ENCODE measurements around the gene TRIP4. TPM values are rescaled to one million over a fixed set of nuclear protein-coding genes. Genes with fewer than 3 reads are reported as not detected.
"Not testable (repeated sequence)": the region's sequence is repeated elsewhere in the genome, so short reads cannot be mapped to it uniquely, and the experiment has no call there.

The TRIP4 gene
- total RNA-seq, 1 donor from 2014 or later: 23.2 TPM

DNA sequence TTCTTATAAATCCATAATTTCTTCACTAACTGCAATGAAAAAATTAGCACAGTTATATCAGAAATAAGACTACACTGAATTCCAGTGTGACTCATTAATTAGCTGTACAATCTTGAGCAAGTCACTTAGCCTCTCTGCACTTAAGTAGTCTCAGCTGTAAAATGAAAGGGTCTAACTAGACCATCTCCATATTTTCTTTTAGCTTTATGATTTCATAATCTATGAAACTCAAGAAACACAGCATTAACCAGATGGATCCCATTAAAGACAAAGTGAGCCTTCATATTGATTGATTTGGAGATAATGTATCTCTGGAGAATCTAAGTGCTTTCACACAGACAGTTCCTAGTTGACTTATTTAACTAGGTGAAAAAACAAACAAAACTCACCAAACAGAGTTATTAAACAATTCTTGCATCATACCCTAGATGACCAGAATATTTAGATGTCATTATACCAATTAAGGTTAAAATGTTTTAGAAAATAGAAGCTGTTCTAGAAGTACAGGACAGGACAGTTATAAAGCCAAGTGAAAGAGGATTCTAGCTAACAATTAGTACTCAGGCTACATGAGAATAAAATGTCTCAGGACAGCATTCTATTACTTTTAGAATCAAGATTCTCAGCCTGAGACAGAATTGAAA lies 42.9 kb upstream of the TRIP4 start:
- H3K27me3 ChIP-seq (ENCODE audit: low read depth): no peaks in the 10 kb centered on the region
- no peak overlapping the region for H3K27ac ChIP-seq
- H3K36me3 ChIP-seq: peaks cover 26% of the 10 kb centered on the region
- no peak overlapping the region for H3K4me3 ChIP-seq
- H3K9me3 ChIP-seq: no peaks in the 10 kb centered on the region
- H3K4me1 ChIP-seq: peaks cover 12% of the 10 kb centered on the region
- no peak for TF ChIP-seq CTCF (IDR thresholded peaks at IDR 0.05)
- intact Hi-C loops (cut with DNase I): no loop called here
- peak in 1 of 2 donors; percentile 57 for ATAC-seq
- no peak for DNase-seq

GRCh38 chr15:64346242-64346641 lies 41.4 kb upstream of the TRIP4 start:
- H3K9me3 ChIP-seq; intact Hi-C loops (cut with DNase I); H3K27me3 ChIP-seq (ENCODE audit: low read depth); DNase-seq; ATAC-seq; H3K27ac ChIP-seq; H3K4me3 ChIP-seq: not testable (repeated sequence)
- Histone ChIP-seq H3K36me3 (peaks cover 21% of the 10 kb centered on the region), H3K4me1 (peaks cover 18% of the 10 kb centered on the region)

DNA sequence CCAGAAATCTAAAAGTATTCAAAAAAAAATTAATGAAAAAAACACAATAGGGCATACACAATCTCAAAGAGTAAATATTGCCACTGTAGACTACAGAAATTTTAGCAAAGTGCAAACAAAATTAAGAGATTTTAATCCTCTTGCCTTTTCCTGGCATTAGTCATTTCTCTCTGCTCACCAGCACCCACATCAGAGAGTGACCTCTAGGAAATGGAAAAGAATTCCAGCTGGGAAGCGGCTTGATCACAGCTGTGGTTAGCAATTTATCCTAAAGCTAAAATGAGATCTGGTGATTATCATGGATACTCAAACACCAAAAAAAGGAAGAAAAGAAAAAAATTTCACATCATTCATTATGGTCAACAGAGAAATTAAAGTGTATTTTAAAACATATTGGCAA lies 39.2 kb upstream of the TRIP4 start:
- DNase-seq (no peak), ATAC-seq (no peak)
- Histone ChIP-seq H3K27ac (no peak overlapping the region), H3K4me3 (no peak overlapping the region), H3K36me3 (peaks cover 15% of the 10 kb centered on the region), H3K9me3 (no peaks in the 10 kb centered on the region), H3K4me1 (peaks cover 22% of the 10 kb centered on the region), H3K27me3 (ENCODE audit: low read depth) (no peaks in the 10 kb centered on the region)
- intact Hi-C loops (cut with DNase I): no loop called here
- TF ChIP-seq CTCF (IDR thresholded peaks at IDR 0.05): no peak

DNA sequence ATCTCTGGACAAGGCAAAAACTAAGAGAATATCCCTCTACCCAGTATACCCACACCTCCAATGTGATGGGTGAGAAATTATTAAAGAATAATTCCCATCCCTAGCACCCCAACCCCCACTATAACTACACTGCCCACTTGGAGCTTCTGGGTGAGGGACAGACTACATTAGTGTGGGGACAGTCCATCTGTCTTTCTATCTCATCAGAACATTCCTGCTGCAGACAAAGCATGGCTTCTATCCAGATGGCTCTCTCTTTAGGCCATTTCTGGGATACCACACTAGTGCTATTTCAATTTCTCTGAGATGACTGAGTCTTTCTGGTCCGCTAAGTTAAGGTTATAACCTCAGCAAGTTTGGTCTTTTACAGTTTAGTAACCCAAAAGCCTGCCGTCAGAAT lies 38.3 kb upstream of the TRIP4 start:
- DNase-seq: no peak
- no peak for TF ChIP-seq CTCF (IDR thresholded peaks at IDR 0.05)
- intact Hi-C loops (cut with DNase I): no loop called here
- Histone ChIP-seq H3K4me3 (no peak overlapping the region), H3K36me3 (peaks cover 15% of the 10 kb centered on the region), H3K4me1 (peaks cover 26% of the 10 kb centered on the region), H3K27ac (no peak overlapping the region), H3K9me3 (no peaks in the 10 kb centered on the region), H3K27me3 (ENCODE audit: low read depth) (no peaks in the 10 kb centered on the region)
- ATAC-seq: peak in 1 of 2 donors; percentile 38

GRCh38 chr15:64351265-64351664 lies 36.4 kb upstream of the TRIP4 start:
- H3K4me3 ChIP-seq: no peak overlapping the region
- H3K9me3 ChIP-seq: no peaks in the 10 kb centered on the region
- H3K4me1 ChIP-seq: peaks cover 23% of the 10 kb centered on the region
- ATAC-seq (no peak), DNase-seq (no peak)
- H3K36me3 ChIP-seq: peaks cover 15% of the 10 kb centered on the region
- intact Hi-C loops (cut with DNase I): no loop called here
- no peak for TF ChIP-seq CTCF (IDR thresholded peaks at IDR 0.05)
- H3K27ac ChIP-seq: no peak overlapping the region
- H3K27me3 ChIP-seq (ENCODE audit: low read depth): no peaks in the 10 kb centered on the region

DNA sequence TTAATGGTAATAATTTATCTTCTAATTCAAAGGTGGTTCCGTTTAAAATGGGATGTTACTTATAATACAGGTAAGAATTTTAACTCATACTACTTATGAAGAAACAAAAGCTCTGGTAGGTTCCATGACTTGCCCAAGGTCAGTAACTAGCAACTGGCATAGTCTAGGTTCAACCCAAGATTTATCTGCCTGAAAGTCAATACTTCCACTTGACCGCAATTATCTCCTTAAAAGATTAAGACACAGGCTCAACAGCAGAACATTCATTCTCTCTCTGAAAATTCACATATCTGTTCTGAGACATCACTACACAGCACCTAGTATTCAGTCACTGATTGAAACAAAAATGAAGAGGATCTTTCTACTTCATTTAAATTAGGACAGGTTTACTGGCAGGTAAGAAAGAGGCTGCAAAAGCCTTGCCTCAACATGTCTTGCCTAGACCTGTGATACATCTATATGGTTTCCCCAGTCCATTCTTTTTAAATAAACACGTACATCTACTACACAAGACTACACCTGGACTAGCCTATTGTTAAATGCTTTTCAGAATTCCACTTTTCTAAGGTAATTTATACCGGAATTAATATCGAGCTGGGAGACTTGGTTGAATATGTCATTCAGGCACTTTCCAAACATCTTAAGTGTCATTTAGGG lies 32.8 kb upstream of the TRIP4 start:
- Histone ChIP-seq H3K4me3 (peak overlapping the region; percentile 84), H3K4me1 (peaks cover 27% of the 10 kb centered on the region), H3K36me3 (no peaks in the 10 kb centered on the region), H3K27ac (no peak overlapping the region), H3K27me3 (ENCODE audit: low read depth) (no peaks in the 10 kb centered on the region), H3K9me3 (no peaks in the 10 kb centered on the region)
- DNase-seq (no peak), ATAC-seq (no peak)
- intact Hi-C loops (cut with DNase I): no loop called here
- no peak for TF ChIP-seq CTCF (IDR thresholded peaks at IDR 0.05)
